Measurements from ENCODE around the gene GNLY.

- TF ChIP-seq CTCF (IDR thresholded peaks at IDR 0.05) = no peak
- no peak for TF ChIP-seq EZH2 (IDR thresholded peaks at IDR 0.05)
- no peak for TF ChIP-seq EZH2phosphoT487 (IDR thresholded peaks at IDR 0.05)
These were observed 20.7 kb downstream of the GNLY start for GRCh38 chr2:85714841-85715240.
